HepG2 (cell line): ENCODE data around the gene ARPC1A. TPM values are rescaled to one million over a fixed set of nuclear protein-coding genes. Genes with fewer than 3 reads are reported as not detected.

ENCODE experiments used
- EP300 ChIP-seq, 3 experiments: sonication (generic) in 1 of 3; formaldehyde crosslinking in 1 of 3; IDR thresholded peaks; 2 replicates each; pipeline versions ENCODE4 v1.5.1 to v1.6.1; 2011 to 2020; ENCODE audit warnings: low read depth in 2 of 3, low read length in 2 of 3, borderline replicate concordance in 1 of 3, improper control_type of control experiment in 1 of 3, mild to moderate bottlenecking in 1 of 3, missing genetic modification reagents in 1 of 3, moderate library complexity in 1 of 3
- ETV6 ChIP-seq: sonication (generic); formaldehyde crosslinking; conservative IDR thresholded peaks from 2 replicates; pipeline ENCODE4 v1.4.0; 2020; ENCODE audit warnings: missing genetic modification reagents
- HOXA7 ChIP-seq: sonication (generic); formaldehyde crosslinking; IDR thresholded peaks from 2 replicates; pipeline ENCODE4 v1.8.1; 2022; ENCODE audit warnings: mild to moderate bottlenecking, missing genetic modification reagents, moderate library complexity
- JUNB ChIP-seq: sonication (generic); formaldehyde crosslinking; IDR thresholded peaks from 2 replicates; pipeline ENCODE4 v1.8.0; 2022; ENCODE audit warnings: missing genetic modification reagents, mild to moderate bottlenecking, borderline replicate concordance
- KDM2A ChIP-seq: sonication (generic); formaldehyde crosslinking; IDR thresholded peaks from 2 replicates; pipeline ENCODE4 v1.4.0; 2020; ENCODE audit warnings: low read depth, missing genetic modification reagents, borderline replicate concordance
- MATR3 ChIP-seq: sonication (generic); formaldehyde crosslinking; IDR thresholded peaks from 2 replicates; pipeline ENCODE4 v1.4.0; 2020; ENCODE audit warnings: missing genetic modification reagents
- MBD4 ChIP-seq: IDR thresholded peaks from 2 replicates; pipeline ENCODE4 v1.6.1; 2012; ENCODE audit warnings: low read length, inconsistent platforms, borderline replicate concordance
- RFXAP ChIP-seq: sonication (generic); formaldehyde crosslinking; IDR thresholded peaks from 2 replicates; pipeline ENCODE4 v1.4.0; 2020; ENCODE audit warnings: missing genetic modification reagents, borderline replicate concordance
- SMAD1 ChIP-seq: sonication (generic); formaldehyde crosslinking; IDR thresholded peaks from 2 replicates; pipeline ENCODE4 v1.4.0; 2020; ENCODE audit warnings: missing genetic modification reagents, low read depth, mild to moderate bottlenecking, borderline replicate concordance
- SP2 ChIP-seq: sonication (generic); formaldehyde crosslinking; IDR thresholded peaks from 2 replicates; pipeline ENCODE4 v1.5.1; 2020; ENCODE audit warnings: mild to moderate bottlenecking, missing genetic modification reagents
- TARDBP ChIP-seq: sonication (generic); formaldehyde crosslinking; IDR thresholded peaks from 2 replicates; pipeline ENCODE4 v1.8.0; 2022; ENCODE audit warnings: mild to moderate bottlenecking, missing genetic modification reagents
- YEATS4 ChIP-seq: sonication (generic); formaldehyde crosslinking; IDR thresholded peaks from 2 replicates; pipeline ENCODE4 v1.4.0; 2020; ENCODE audit warnings: missing genetic modification reagents, borderline replicate concordance
- ZNF484 ChIP-seq: sonication (generic); formaldehyde crosslinking; IDR thresholded peaks from 2 replicates; pipeline ENCODE4 v1.5.1; 2020; ENCODE audit warnings: mild to moderate bottlenecking, low read depth, missing genetic modification reagents, borderline replicate concordance
- ZNF7 ChIP-seq: IDR thresholded peaks from 2 replicates; pipeline ENCODE4 v1.6.1; 2016; ENCODE audit warnings: missing biosample characterization, missing genetic modification reagents
- ZSCAN22 ChIP-seq: sonication (generic); formaldehyde crosslinking; IDR thresholded peaks from 2 replicates; pipeline ENCODE4 v1.4.0; 2020; ENCODE audit warnings: mild to moderate bottlenecking, missing genetic modification reagents
- polyA plus RNA-seq, 8 experiments: library from polyadenylated mRNA; depleted of rRNA in 3 of 8; stranded (reverse) in 7 of 8; unstranded in 1 of 8; fragments of >200 nt; fragmentation: Illumina TruSeq in 4 of 8; extraction: Trizol in 4 of 8; gene quantifications; 2 replicates each; pipeline versions ENCODE4 v1.2.1 to v1.2.3, GENCODE V29; 2011 to 2016; ENCODE audit warnings: low read depth in 4 of 8, missing spikeins in 1 of 8, mixed read lengths in 1 of 8; ENCODE audit not compliant: insufficient read depth in 1 of 8
- total RNA-seq, 5 experiments: library from RNA; depleted of rRNA; stranded (reverse); fragments of >200 nt; fragmentation: Illumina TruSeq; extraction: Trizol; gene quantifications; 2 replicates each; pipeline ENCODE4 v1.2.3, GENCODE V29; 2016; ENCODE audit warnings: low read depth in 1 of 5
- TF ChIP-seq, protein P1 (sequence below): sonication (generic); formaldehyde crosslinking; IDR thresholded peaks from 2 replicates; pipeline ENCODE4 v1.5.1; 2020; ENCODE audit warnings: missing genetic modification reagents, mild to moderate bottlenecking, borderline replicate concordance
- TF ChIP-seq, protein P2 (sequence below): sonication (generic); formaldehyde crosslinking; IDR thresholded peaks from 2 replicates; pipeline ENCODE4 v1.5.0; 2020; ENCODE audit warnings: mild to moderate bottlenecking, missing genetic modification reagents
- TF ChIP-seq, protein P3 (sequence below): sonication (generic); formaldehyde crosslinking; IDR thresholded peaks from 2 replicates; pipeline ENCODE4 v1.4.0; 2020; ENCODE audit warnings: mild to moderate bottlenecking, missing genetic modification reagents
- TF ChIP-seq, protein P4 (sequence below): sonication (generic); formaldehyde crosslinking; IDR thresholded peaks from 2 replicates; pipeline ENCODE4 v1.8.1; 2023; ENCODE audit warnings: mild to moderate bottlenecking, missing genetic modification reagents
- TF ChIP-seq, protein P5 (sequence below): sonication (generic); formaldehyde crosslinking; IDR thresholded peaks from 2 replicates; pipeline ENCODE4 v1.4.0; 2020; ENCODE audit warnings: missing genetic modification reagents

ARPC1A gene
- total and polyA plus RNA-seq, 2 of the 13 experiments (the other 11 are each of a cell fraction or from before 2014, with no cell fraction given), result 44.3 to 88.5 TPM

DNA sequence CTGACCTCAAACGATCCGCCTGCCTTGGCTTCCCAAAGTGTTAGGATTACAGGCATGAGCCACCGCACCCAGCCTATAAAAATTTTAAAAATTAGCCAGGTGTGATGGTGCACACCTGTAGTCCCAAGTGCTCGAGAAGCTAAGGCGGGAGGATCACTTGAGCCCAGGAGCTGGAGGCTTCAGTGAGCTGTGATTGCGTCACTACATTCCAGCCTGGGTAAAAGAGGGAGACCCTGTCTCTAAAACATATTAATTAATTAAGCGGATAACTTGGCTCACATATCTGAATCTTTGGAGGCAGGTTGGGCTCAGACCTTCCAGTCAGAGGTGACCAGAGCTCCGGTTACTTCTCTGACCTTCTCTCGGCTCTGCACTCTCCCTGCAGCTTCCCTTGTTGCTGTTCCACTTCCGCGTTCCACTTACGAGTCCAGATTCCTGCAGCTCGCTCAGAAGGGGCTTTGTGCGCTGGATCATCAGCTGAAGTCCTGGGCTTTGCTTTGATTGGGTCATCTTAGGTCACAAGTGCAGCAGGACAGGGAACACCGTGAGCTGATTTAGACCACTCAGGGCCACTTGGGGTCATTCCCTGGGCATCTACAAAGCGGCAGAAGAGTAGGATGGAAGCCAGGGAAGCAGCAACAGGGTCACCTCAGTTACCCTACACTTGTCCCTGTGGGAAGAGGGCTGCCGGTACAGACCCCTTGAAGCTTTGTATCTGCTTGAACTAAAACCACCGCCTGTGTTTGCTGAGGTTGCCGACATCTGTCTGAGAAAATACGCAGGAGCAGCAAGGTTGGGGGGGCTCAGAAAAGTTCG is 46.8 kb downstream of the ARPC1A start (continued):
- TF ChIP-seq, protein P1, sequence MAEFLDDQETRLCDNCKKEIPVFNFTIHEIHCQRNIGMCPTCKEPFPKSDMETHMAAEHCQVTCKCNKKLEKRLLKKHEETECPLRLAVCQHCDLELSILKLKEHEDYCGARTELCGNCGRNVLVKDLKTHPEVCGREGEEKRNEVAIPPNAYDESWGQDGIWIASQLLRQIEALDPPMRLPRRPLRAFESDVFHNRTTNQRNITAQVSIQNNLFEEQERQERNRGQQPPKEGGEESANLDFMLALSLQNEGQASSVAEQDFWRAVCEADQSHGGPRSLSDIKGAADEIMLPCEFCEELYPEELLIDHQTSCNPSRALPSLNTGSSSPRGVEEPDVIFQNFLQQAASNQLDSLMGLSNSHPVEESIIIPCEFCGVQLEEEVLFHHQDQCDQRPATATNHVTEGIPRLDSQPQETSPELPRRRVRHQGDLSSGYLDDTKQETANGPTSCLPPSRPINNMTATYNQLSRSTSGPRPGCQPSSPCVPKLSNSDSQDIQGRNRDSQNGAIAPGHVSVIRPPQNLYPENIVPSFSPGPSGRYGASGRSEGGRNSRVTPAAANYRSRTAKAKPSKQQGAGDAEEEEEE, result no peak
- TF ChIP-seq KDM2A (CRISPR knock-in tag), result peak; percentile 74; the same call in 1 of the 2 replicates
- no peak for TF ChIP-seq ZSCAN22 (CRISPR knock-in tag)
- no peak for TF ChIP-seq HOXA7 (CRISPR knock-in tag)
- no peak for TF ChIP-seq JUNB
- 0 out of 2 replicates have a peak, but pooled peaks have one; percentile 18 for TF ChIP-seq RFXAP (CRISPR knock-in tag)
- TF ChIP-seq YEATS4, result no peak
- no peak for TF ChIP-seq SMAD1
- no peak for TF ChIP-seq SP2 (CRISPR knock-in tag)
- no peak for TF ChIP-seq ZNF484 (CRISPR knock-in tag)
- TF ChIP-seq, protein P2, sequence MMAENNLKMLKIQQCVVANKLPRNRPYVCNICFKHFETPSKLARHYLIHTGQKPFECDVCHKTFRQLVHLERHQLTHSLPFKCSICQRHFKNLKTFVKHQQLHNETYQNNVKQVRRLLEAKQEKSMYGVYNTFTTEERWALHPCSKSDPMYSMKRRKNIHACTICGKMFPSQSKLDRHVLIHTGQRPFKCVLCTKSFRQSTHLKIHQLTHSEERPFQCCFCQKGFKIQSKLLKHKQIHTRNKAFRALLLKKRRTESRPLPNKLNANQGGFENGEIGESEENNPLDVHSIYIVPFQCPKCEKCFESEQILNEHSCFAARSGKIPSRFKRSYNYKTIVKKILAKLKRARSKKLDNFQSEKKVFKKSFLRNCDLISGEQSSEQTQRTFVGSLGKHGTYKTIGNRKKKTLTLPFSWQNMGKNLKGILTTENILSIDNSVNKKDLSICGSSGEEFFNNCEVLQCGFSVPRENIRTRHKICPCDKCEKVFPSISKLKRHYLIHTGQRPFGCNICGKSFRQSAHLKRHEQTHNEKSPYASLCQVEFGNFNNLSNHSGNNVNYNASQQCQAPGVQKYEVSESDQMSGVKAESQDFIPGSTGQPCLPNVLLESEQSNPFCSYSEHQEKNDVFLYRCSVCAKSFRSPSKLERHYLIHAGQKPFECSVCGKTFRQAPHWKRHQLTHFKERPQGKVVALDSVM, result no peak
- no peak for TF ChIP-seq MBD4
- TF ChIP-seq, protein P3, sequence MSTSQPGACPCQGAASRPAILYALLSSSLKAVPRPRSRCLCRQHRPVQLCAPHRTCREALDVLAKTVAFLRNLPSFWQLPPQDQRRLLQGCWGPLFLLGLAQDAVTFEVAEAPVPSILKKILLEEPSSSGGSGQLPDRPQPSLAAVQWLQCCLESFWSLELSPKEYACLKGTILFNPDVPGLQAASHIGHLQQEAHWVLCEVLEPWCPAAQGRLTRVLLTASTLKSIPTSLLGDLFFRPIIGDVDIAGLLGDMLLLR (CRISPR knock-in tag), result no peak
- no peak for TF ChIP-seq ZNF7 (CRISPR knock-in tag)
- TF ChIP-seq ETV6 (CRISPR knock-in tag), result no peak
- no peak for TF ChIP-seq MATR3 (CRISPR knock-in tag)
- TF ChIP-seq, protein P4, sequence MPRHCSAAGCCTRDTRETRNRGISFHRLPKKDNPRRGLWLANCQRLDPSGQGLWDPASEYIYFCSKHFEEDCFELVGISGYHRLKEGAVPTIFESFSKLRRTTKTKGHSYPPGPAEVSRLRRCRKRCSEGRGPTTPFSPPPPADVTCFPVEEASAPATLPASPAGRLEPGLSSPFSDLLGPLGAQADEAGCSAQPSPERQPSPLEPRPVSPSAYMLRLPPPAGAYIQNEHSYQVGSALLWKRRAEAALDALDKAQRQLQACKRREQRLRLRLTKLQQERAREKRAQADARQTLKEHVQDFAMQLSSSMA (CRISPR knock-in tag), result no peak
- peak; percentile 78 for TF ChIP-seq TARDBP (CRISPR knock-in tag)
- TF ChIP-seq, protein P5, sequence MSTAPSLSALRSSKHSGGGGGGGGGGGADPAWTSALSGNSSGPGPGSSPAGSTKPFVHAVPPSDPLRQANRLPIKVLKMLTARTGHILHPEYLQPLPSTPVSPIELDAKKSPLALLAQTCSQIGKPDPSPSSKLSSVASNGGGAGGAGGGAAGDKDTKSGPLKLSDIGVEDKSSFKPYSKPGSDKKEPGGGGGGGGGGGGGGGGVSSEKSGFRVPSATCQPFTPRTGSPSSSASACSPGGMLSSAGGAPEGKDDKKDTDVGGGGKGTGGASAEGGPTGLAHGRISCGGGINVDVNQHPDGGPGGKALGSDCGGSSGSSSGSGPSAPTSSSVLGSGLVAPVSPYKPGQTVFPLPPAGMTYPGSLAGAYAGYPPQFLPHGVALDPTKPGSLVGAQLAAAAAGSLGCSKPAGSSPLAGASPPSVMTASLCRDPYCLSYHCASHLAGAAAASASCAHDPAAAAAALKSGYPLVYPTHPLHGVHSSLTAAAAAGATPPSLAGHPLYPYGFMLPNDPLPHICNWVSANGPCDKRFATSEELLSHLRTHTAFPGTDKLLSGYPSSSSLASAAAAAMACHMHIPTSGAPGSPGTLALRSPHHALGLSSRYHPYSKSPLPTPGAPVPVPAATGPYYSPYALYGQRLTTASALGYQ (CRISPR knock-in tag), result no peak
- TF ChIP-seq EP300 (IDR thresholded peaks at IDR 0.05; ENCODE audit: low read depth in 2 of 2, low read length in 2 of 2), result peak; percentile 37 to 71; a peak in 3 of 4 replicates
- TF ChIP-seq EP300 (CRISPR knock-in tag; IDR thresholded peaks at IDR 0.05; ENCODE audit: borderline replicate concordance), result no peak
